GM19467 (cell line): ENCODE results near the gene GASK1A.

Experiments used
- ATAC-seq: cut with Tn5 transposase; IDR thresholded peaks from one replicate; pipeline ENCODE4 v1.9.1; 2021; ENCODE audit warnings: mild to moderate bottlenecking, moderate library complexity; ENCODE audit not compliant: unreplicated experiment

The GASK1A gene

GRCh38 chr3:43080726-43081568, 101.8 kb downstream of the GASK1A start:
- no peak for ATAC-seq

DNA sequence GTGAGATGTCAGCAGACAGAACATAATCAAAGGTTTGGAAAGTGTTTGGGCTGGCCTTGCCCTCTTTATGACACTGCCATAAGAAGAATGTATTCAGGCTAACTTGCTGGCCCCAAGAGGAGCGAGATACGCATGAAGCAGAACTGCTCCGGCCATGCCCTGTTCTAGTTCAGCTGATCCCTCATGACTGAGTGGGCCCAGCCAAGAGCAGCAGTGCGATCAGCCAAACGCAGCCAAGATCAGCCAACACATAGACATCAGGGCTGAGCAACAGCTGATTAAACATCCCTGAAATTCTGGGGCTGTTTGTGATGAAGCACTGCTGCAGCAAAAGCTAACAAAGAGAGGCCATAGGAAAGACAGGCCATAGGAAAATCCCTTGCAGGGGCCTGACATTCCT, 102.7 kb downstream of the GASK1A start:
- ATAC-seq, result no peak

GRCh38 chr3:43082457-43082856, 103.3 kb downstream of the GASK1A start:
- ATAC-seq, result no peak

- no peak for ATAC-seq
Measured at GRCh38 chr3:43086460-43087165, 107.5 kb downstream of the GASK1A start.

- ATAC-seq, result no peak
Measured at GRCh38 chr3:43087249-43087776, 108.2 kb downstream of the GASK1A start.

- ATAC-seq, result no peak
Measured at GRCh38 chr3:43089081-43089480, 110.0 kb downstream of the GASK1A start.

GRCh38 chr3:43090238-43090637, 111.1 kb downstream of the GASK1A start:
- no peak for ATAC-seq

DNA sequence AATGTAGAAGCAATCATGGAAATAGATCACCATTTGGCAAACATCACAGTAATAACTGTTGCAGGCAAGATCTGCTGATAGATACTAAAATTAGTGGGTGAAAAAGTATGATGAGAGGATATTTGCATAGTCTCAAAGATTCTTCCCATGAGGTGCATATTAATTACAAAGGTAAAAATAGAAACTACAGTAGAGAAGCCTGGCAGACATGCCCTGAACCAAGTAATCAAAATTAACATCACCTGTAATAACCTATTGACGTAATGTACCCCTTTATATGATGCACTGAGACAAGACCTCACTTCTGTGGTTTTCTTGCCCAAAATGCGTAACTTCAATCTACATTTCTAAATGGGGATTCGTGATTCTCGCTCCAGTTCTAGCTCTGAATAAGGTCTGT, 112.4 kb downstream of the GASK1A start:
- ATAC-seq, result no peak

- ATAC-seq, result no peak
Measured at GRCh38 chr3:43093006-43093405, 113.9 kb downstream of the GASK1A start.

- no peak for ATAC-seq
Measured at GRCh38 chr3:43093974-43094373, 114.9 kb downstream of the GASK1A start.

DNA sequence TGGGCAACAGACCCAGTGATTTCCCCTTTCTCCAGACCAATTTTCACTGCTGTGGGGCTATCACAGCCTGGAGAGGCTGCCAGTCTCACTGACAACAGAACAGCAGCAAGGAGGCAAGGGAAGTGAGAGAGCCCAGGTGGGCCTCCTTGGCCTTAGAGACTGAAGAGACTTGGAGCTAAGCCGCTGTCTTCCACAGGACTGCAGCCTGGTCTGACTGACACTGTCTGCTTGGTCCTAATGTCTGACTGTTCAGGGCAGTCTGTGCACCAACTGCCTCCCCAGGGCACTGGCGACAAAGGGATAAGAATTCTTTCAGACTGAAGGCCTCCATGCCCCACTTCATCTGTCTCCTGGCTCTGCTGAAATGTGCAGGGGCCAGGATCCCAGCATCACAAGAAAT, 115.3 kb downstream of the GASK1A start:
- ATAC-seq, result no peak

DNA sequence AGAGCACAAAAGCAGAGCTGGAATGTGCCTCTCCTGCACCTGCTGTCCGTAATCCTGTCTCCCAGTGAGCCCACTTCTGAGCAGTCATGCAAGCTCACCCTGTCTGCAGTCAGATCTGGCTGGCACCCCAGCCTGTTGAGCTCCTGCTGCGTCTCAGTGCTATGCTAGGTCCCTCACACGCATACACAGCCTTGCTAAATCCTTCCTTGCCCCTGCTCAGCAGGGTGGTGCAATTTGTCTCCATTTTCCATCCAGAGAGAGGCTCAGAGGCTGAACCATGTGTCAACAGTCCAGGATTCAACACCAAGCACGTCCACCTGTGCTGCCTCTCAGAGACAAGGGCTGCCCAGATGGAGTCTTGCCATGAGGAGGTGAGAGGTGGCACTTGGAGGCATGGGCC, 115.7 kb downstream of the GASK1A start:
- no peak for ATAC-seq

DNA sequence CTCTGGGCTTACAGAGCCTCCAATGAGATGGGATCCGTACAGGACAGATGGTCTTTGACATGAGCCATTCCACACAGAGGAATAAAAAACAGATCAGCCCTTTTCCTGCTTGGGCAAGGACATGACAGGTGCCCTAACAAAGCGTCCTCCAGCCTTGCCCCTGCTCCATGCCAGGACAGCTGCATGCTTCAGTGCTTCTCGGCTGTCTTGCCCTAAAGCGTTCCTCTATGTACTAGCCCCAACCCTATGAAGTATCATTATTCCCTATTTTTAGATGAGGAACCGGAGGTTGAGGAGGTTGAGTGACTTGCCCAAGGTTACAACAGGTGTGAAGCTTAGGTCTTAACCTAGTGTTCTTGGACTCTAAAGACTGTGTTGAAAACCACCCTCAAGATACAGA, 116.3 kb downstream of the GASK1A start:
- no peak for ATAC-seq

GRCh38 chr3:43096761-43097160, 117.7 kb downstream of the GASK1A start:
- no peak for ATAC-seq

GRCh38 chr3:43097400-43098080, 118.4 kb downstream of the GASK1A start:
- no peak for ATAC-seq

GRCh38 chr3:43098761-43099160, 119.7 kb downstream of the GASK1A start:
- no peak for ATAC-seq

- ATAC-seq, result no peak
Measured at GRCh38 chr3:43102773-43103480, 123.8 kb downstream of the GASK1A start.

- no peak for ATAC-seq
Measured at GRCh38 chr3:43104039-43104438, 124.9 kb downstream of the GASK1A start.

GRCh38 chr3:43104660-43105595, 125.8 kb downstream of the GASK1A start:
- ATAC-seq, result no peak
